CD4-positive, alpha-beta memory T cell (primary cell): ENCODE results near the gene CTPS2. TPM values are rescaled to one million over a fixed set of nuclear protein-coding genes. Genes with fewer than 3 reads are reported as not detected.

ENCODE experiments used
- CTCF ChIA-PET: fragments of 350-600 bp; sonication (Branson Sonifier 250); formaldehyde crosslinking; loops from one replicate; lab custom pipeline; 2021; ENCODE audit warnings: inconsistent platforms; ENCODE audit not compliant: partially characterized antibody; lab: Charles Lee
- POLR2A ChIA-PET: fragments of 350-600 bp; sonication (Branson Sonifier 250); formaldehyde crosslinking; loops from one replicate; lab custom pipeline; 2021; ENCODE audit not compliant: partially characterized antibody; lab: Charles Lee
- DNase-seq, 5 donors: peaks; one replicate each; pipeline versions ENCODE4 v3.0.0 to v3.0.0-alpha.2; 2020 to 2022; ENCODE audit warnings: mixed read lengths in 1 of 5
- H3K27ac ChIP-seq: one replicate; pipeline ENCODE4 v1.7.0; 2013; ENCODE audit warnings: low read depth, low read length
- H3K27me3 ChIP-seq: 2 replicates; pipeline ENCODE4 v1.7.0; 2013; ENCODE audit warnings: mild to moderate bottlenecking, low read length, moderate library complexity; ENCODE audit not compliant: insufficient read depth
- H3K36me3 ChIP-seq: 2 replicates; pipeline ENCODE4 v1.7.0; 2013; ENCODE audit warnings: mild to moderate bottlenecking, low read length, moderate library complexity; ENCODE audit not compliant: insufficient read depth
- H3K4me1 ChIP-seq: 2 replicates; pipeline ENCODE4 v1.7.0; 2013; ENCODE audit warnings: mild to moderate bottlenecking, low read length, moderate library complexity; ENCODE audit not compliant: insufficient read depth
- H3K4me3 ChIP-seq, 2 donors: one replicate each; pipeline ENCODE4 v1.7.0; 2013; ENCODE audit warnings: low read length in 2 of 2, mild to moderate bottlenecking in 1 of 2
- H3K9me3 ChIP-seq, 2 donors: one replicate each; pipeline ENCODE4 v1.7.0; 2013; ENCODE audit warnings: low read length in 2 of 2, control low read depth in 1 of 2; ENCODE audit not compliant: control insufficient read depth in 1 of 2
- H3K27ac Mint-ChIP-seq, 7 donors: one replicate each; pipeline ENCODE4 v1.8.0; 2020 to 2021; ENCODE audit warnings: mixed read lengths in 7 of 7, mild to moderate bottlenecking in 6 of 7, inconsistent platforms in 3 of 7, moderate library complexity in 3 of 7
- H3K27me3 Mint-ChIP-seq, 2 donors: one replicate each; pipeline ENCODE4 v1.8.0; 2020 to 2021; ENCODE audit warnings: mixed read lengths in 2 of 2
- H3K36me3 Mint-ChIP-seq, 2 donors: one replicate each; pipeline ENCODE4 v1.8.0; 2020 to 2021; ENCODE audit warnings: mixed read lengths in 2 of 2, inconsistent platforms in 1 of 2, mild to moderate bottlenecking in 1 of 2
- H3K4me1 Mint-ChIP-seq, 4 donors: one replicate each; pipeline ENCODE4 v1.8.0; 2020 to 2021; ENCODE audit warnings: mixed read lengths in 4 of 4, mild to moderate bottlenecking in 1 of 4
- H3K4me3 Mint-ChIP-seq, 8 donors: one replicate each; pipeline ENCODE4 v1.8.0; 2020 to 2021; ENCODE audit warnings: mixed read lengths in 8 of 8, mild to moderate bottlenecking in 7 of 8, moderate library complexity in 6 of 8, inconsistent platforms in 3 of 8
- H3K9me3 Mint-ChIP-seq, 8 donors: one replicate each; pipeline ENCODE4 v1.8.0; 2020 to 2021; ENCODE audit warnings: mixed read lengths in 8 of 8, mild to moderate bottlenecking in 5 of 8, inconsistent platforms in 3 of 8, moderate library complexity in 1 of 8
- intact Hi-C: fragments of 100-400 bp; cut with micrococcal nuclease; formaldehyde crosslinking; loops from one replicate; pipeline ENCODE4 v1.15.1; 2023
- microRNA-seq: library from miRNA; unstranded; fragments of <30 nt; microRNA quantifications from one replicate; pipeline ENCODE4 v1.2.0, GENCODE V29; 2021; ENCODE audit warnings: borderline replicate concordance, borderline number of aligned reads, borderline microRNAs expressed, mixed read lengths
- polyA plus RNA-seq, 2 donors: library from polyadenylated mRNA; unstranded; fragments of 300-500 nt; fragmentation: Illumina TruSeq; gene quantifications; one replicate each; pipeline ENCODE4 v1.2.3, GENCODE V29; 2021
- total RNA-seq, 2 experiments: library from RNA; stranded (reverse); gene quantifications; one replicate each; pipeline ENCODE4 v1.2.3, GENCODE V29; 2021

Gene CTPS2
- total and polyA plus RNA-seq, 4 experiments from 2014 or later: 3.8 to 7.2 (median 5.5) TPM

- no peaks in the 10 kb centered on the region for H3K27me3 ChIP-seq
- Mint-ChIP-seq H3K4me3 (no peak overlapping the region), H3K27me3 (no peaks in the 10 kb centered on the region), H3K27ac (no peak overlapping the region), H3K9me3 (peaks cover 0 to 4% (median 0%) of the 10 kb centered on the region in 8 donors), H3K36me3 (no peaks in the 10 kb centered on the region), H3K4me1 (peaks cover 0 to 5% (median under 1%) of the 10 kb centered on the region in 4 donors)
- no peak for DNase-seq
- POLR2A ChIA-PET: no interaction called here
- H3K27ac ChIP-seq: no peak overlapping the region
- H3K9me3 ChIP-seq: no peaks in the 10 kb centered on the region
- intact Hi-C loops: no loop called here
- H3K4me3 ChIP-seq: no peak overlapping the region
- H3K36me3 ChIP-seq: no peaks in the 10 kb centered on the region
- no peaks in the 10 kb centered on the region for H3K4me1 ChIP-seq
- CTCF ChIA-PET: no interaction called here
Measured at GRCh38 chrX:16552546-16552945, 159.9 kb downstream of the CTPS2 start.

DNA sequence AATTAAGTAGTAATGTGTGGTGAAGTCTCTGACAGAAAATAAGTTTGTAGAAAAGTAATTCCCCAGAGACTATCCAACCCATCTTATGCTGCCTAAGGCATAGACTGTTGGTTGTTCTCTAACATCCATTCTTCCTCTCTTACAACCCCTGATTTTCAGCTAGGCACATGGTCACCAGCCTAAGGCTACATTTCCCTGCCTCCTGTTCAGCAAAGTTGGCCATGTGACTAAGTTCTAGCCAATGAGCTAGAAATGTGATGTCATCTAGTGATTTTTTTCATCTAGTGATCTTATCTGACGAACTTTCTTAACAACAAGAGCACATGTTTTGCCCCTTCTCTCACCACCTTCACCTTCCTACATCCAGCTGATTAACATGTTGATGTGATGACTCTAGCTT is 164.8 kb downstream of the CTPS2 start:
- POLR2A ChIA-PET: no interaction called here
- H3K27ac Mint-ChIP-seq: no peak overlapping the region

GRCh38 chrX:16544969-16545368 is 167.5 kb downstream of the CTPS2 start:
- CTCF ChIA-PET: no interaction called here
- Histone ChIP-seq H3K36me3 (no peaks in the 10 kb centered on the region), H3K27ac (no peak overlapping the region), H3K9me3 (no peaks in the 10 kb centered on the region), H3K4me1 (no peaks in the 10 kb centered on the region), H3K27me3 (no peaks in the 10 kb centered on the region), H3K4me3 (no peak overlapping the region)
- peaks cover 0 to 1% (median 0%) of the 10 kb centered on the region in 8 donors for H3K9me3 Mint-ChIP-seq
- no peak overlapping the region for H3K27ac Mint-ChIP-seq
- intact Hi-C loops: no loop called here
- H3K27me3 Mint-ChIP-seq: peaks cover 0 to 1% of the 10 kb centered on the region in 2 donors
- DNase-seq: no peak
- H3K4me1 Mint-ChIP-seq: peaks cover 0 to 5% (median under 1%) of the 10 kb centered on the region in 4 donors
- POLR2A ChIA-PET: no interaction called here
- H3K36me3 Mint-ChIP-seq: no peaks in the 10 kb centered on the region
- no peak overlapping the region for H3K4me3 Mint-ChIP-seq

More for the DNA sequence above, 164.8 kb downstream of the CTPS2 start:
- Histone ChIP-seq H3K9me3 (no peaks in the 10 kb centered on the region), H3K27ac (no peak overlapping the region), H3K27me3 (no peaks in the 10 kb centered on the region), H3K4me1 (no peaks in the 10 kb centered on the region), H3K4me3 (no peak overlapping the region), H3K36me3 (no peaks in the 10 kb centered on the region)
- Mint-ChIP-seq H3K36me3 (no peaks in the 10 kb centered on the region), H3K4me1 (peaks cover 0 to 5% (median under 1%) of the 10 kb centered on the region in 4 donors), H3K4me3 (no peak overlapping the region), H3K9me3 (peaks cover 0 to 1% (median 0%) of the 10 kb centered on the region in 8 donors), H3K27me3 (no peaks in the 10 kb centered on the region)
- intact Hi-C loops: no loop called here
- CTCF ChIA-PET: no interaction called here
- DNase-seq: no peak

Small RNA genes within 50 kb of the gene (microRNA-seq; reads per million reads assigned to microRNA genes)
- gene MIR548AM: not detected

Other genes with a start within 250 kb of the CTPS2 start
- gene S100G, start 62.5 kb downstream of the CTPS2 start, total RNA-seq: not detected
- gene S100G, start 62.5 kb downstream of the CTPS2 start, polyA plus RNA-seq: not detected
- gene SYAP1, start 6.9 kb upstream of the CTPS2 start, total RNA-seq: 10 to 100 TPM; 13.9 to 15.4 TPM
- gene SYAP1, start 6.9 kb upstream of the CTPS2 start, polyA plus RNA-seq: 10 to 100 TPM; 14.5 TPM
- gene TXLNG, start 73.8 kb upstream of the CTPS2 start, total RNA-seq: 10 to 100 TPM; 17.8 to 19.8 TPM
- gene TXLNG, start 73.8 kb upstream of the CTPS2 start, polyA plus RNA-seq: 10 to 100 TPM in 1 of 2 donors, 1 to 10 TPM in 1; 9.4 to 20.2 TPM
- 10 to 100 TPM; 90.5 to 97.4 TPM for gene RBBP7, start 157.7 kb upstream of the CTPS2 start, total RNA-seq
- gene RBBP7, start 157.7 kb upstream of the CTPS2 start, polyA plus RNA-seq: 100 to 1,000 TPM; 126 to 172 TPM
- gene REPS2, start 234.0 kb upstream of the CTPS2 start, total RNA-seq: 1 to 10 TPM in 1 of 2 experiments, under 1 TPM in 1; 0.69 to 1.4 TPM
- gene REPS2, start 234.0 kb upstream of the CTPS2 start, polyA plus RNA-seq: under 1 TPM; 0.09 to 0.53 TPM